Liver (tissue), 9 donors: Measurements from ENCODE around the gene CFHR3. TPM values are rescaled to one million over a fixed set of nuclear protein-coding genes. Genes with fewer than 3 reads are reported as not detected.
"Not testable (repeated sequence)": the region's sequence is repeated elsewhere in the genome, so short reads cannot be mapped to it uniquely, and the experiment has no call there.

Experiments used
- DNase-seq: peaks from one replicate; pipeline ENCODE4 v3.0.0-alpha.2; 2017; ENCODE audit warnings: low spot score
- H3K27ac ChIP-seq, 2 donors: one replicate each; pipeline ENCODE4 v1.7.0; 2013; ENCODE audit warnings: inconsistent platforms in 2 of 2, low read length in 2 of 2, control low read depth in 1 of 2, low read depth in 1 of 2, mild to moderate bottlenecking in 1 of 2
- H3K27me3 ChIP-seq, 4 donors: one replicate each; pipeline versions ENCODE4 v1.6.1 to v1.7.0; 2013; ENCODE audit warnings: low read length in 3 of 4, inconsistent platforms in 1 of 4, mild to moderate bottlenecking in 1 of 4, moderate library complexity in 1 of 4; ENCODE audit not compliant: control insufficient read depth in 4 of 4, insufficient read depth in 4 of 4
- H3K36me3 ChIP-seq, 4 donors: one replicate each; pipeline versions ENCODE4 v1.6.1 to v1.7.0; 2013; ENCODE audit warnings: low read length in 3 of 4, mild to moderate bottlenecking in 3 of 4, low read depth in 1 of 4, moderate library complexity in 1 of 4; ENCODE audit not compliant: control insufficient read depth in 4 of 4, insufficient read depth in 3 of 4
- H3K4me1 ChIP-seq, 4 donors: one replicate each; pipeline versions ENCODE4 v1.6.1 to v1.7.0; 2013; ENCODE audit warnings: low read length in 3 of 4, mild to moderate bottlenecking in 3 of 4, moderate library complexity in 1 of 4; ENCODE audit not compliant: control insufficient read depth in 4 of 4, insufficient read depth in 4 of 4
- H3K4me3 ChIP-seq, 3 donors: one replicate each; pipeline versions ENCODE4 v1.6.1 to v1.7.0; 2013; ENCODE audit warnings: low read length in 3 of 3, control low read depth in 1 of 3, low read depth in 1 of 3, mild to moderate bottlenecking in 1 of 3
- H3K9ac ChIP-seq, 2 donors: one replicate each; pipeline ENCODE4 v1.7.0; 2013; ENCODE audit warnings: low read length in 2 of 2, mild to moderate bottlenecking in 2 of 2, moderate library complexity in 2 of 2, control low read depth in 1 of 2, low read depth in 1 of 2
- H3K9me3 ChIP-seq, 4 donors: one replicate each; pipeline versions ENCODE4 v1.6.1 to v1.7.0; 2013; ENCODE audit warnings: low read length in 3 of 4; ENCODE audit not compliant: control insufficient read depth in 4 of 4
- CTCF ChIP-seq: fragments of 150-350 bp; IDR thresholded peaks from 2 replicates; pipeline ENCODE4 v1.5.1; 2017; ENCODE audit warnings: improper control_type of control experiment, low read depth, low read length; ENCODE audit not compliant: missing input control
- RAD21 ChIP-seq, 2 donors: IDR thresholded peaks; 2 replicates each; pipeline ENCODE4 v1.6.1; 2016; ENCODE audit warnings: antibody characterized with exemption in 2 of 2, mild to moderate bottlenecking in 2 of 2
- WGBS: extraction: QIAGEN DNeasy Blood & Tissue Kit; methylation state at CpG from one replicate; pipeline ENCODE4 v1.1.7; 2013; 5-methylcytosine and 5-hydroxymethylcytosine counted together
- polyA plus RNA-seq, 2 donors: library from polyadenylated mRNA; stranded (reverse) in 1 of 2; unstranded in 1 of 2; fragments of 200-250 nt in 1 of 2; fragments of >200 nt in 1 of 2; fragmentation: Nextera tagmentation in 1 of 2; extraction: Ambion mirVana in 1 of 2; gene quantifications; one replicate each; pipeline versions ENCODE4 v1.2.1 to v1.2.3, GENCODE V29; 2013 to 2015
- total RNA-seq, 2 donors: library from RNA; depleted of rRNA; stranded (reverse); fragments of >200 nt; gene quantifications; one replicate each; pipeline ENCODE4 v1.2.3, GENCODE V29; 2014
- donor health status: healthy.
- donor health status: healthy.
- donor health status: healthy.
- donor health status: healthy.
- donor health status: healthy.

The CFHR3 gene
- total and polyA plus RNA-seq, 4 donors = 64.2 to 393 (median 155) TPM

DNA sequence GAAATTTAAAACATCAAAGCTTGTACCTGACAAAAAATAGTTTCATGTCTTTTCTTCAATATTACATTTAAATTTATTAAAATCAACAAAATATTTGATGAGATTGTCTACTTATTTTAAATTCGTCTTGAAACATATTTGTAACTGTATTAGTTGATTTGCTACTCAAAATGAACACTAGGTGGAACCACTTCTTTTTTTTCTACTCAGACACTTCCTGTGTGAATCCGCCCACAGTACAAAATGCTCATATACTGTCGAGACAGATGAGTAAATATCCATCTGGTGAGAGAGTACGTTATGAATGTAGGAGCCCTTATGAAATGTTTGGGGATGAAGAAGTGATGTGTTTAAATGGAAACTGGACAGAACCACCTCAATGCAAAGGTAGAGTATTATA is 53.2 kb downstream of the CFHR3 start:
- not testable (repeated sequence) for H3K27ac ChIP-seq, H3K4me1 ChIP-seq, H3K4me3 ChIP-seq, DNase-seq, H3K36me3 ChIP-seq, H3K9me3 ChIP-seq, H3K9ac ChIP-seq, H3K27me3 ChIP-seq
- peak; percentile 17 for TF ChIP-seq CTCF
- TF ChIP-seq RAD21 (IDR thresholded peaks at IDR 0.05) = peak; percentile 49 to 59
- 6% methylated on average over 4 of the region's 4 CpGs for WGBS

Other genes starting within 250 kb of the CFHR3 start
- 10 to 100 TPM in 1 of 2 donors, 1 to 10 TPM in 1; 7.5 to 11.2 TPM for gene KCNT2, start 166.4 kb upstream of the CFHR3 start, total RNA-seq
- 1 to 10 TPM; 1.7 to 6.1 TPM for gene KCNT2, start 166.4 kb upstream of the CFHR3 start, polyA plus RNA-seq
- gene CFH, start 122.8 kb upstream of the CFHR3 start, total RNA-seq = 1,000 to 10,000 TPM in 1 of 2 donors, 100 to 1,000 TPM in 1; 739 to 1,479 TPM
- 100 to 1,000 TPM; 554 to 825 TPM for gene CFH, start 122.8 kb upstream of the CFHR3 start, polyA plus RNA-seq
- gene CFHR1, start 44.9 kb downstream of the CFHR3 start, total RNA-seq = 100 to 1,000 TPM; 288 to 507 TPM
- 1,000 to 10,000 TPM in 1 of 2 donors, 100 to 1,000 TPM in 1; 507 to 1,028 TPM for gene CFHR1, start 44.9 kb downstream of the CFHR3 start, polyA plus RNA-seq
- 10 to 100 TPM; 30.3 to 63.0 TPM for gene CFHR4, start 113.2 kb downstream of the CFHR3 start, total RNA-seq
- 100 to 1,000 TPM in 1 of 2 donors, 10 to 100 TPM in 1; 72.6 to 124 TPM for gene CFHR4, start 113.2 kb downstream of the CFHR3 start, polyA plus RNA-seq
- 100 to 1,000 TPM; 153 to 341 TPM for gene CFHR2, start 168.9 kb downstream of the CFHR3 start, total RNA-seq
- 100 to 1,000 TPM; 448 to 483 TPM for gene CFHR2, start 168.9 kb downstream of the CFHR3 start, polyA plus RNA-seq
- gene CFHR5, start 202.7 kb downstream of the CFHR3 start, total RNA-seq = 10 to 100 TPM in 1 of 2 donors, 1 to 10 TPM in 1; 3.4 to 80.3 TPM
- 100 to 1,000 TPM in 1 of 2 donors, 10 to 100 TPM in 1; 18.0 to 110 TPM for gene CFHR5, start 202.7 kb downstream of the CFHR3 start, polyA plus RNA-seq